Amniotic stem cell (primary cell): ENCODE measurements around the gene NOX3.

Source experiments
- DNase-seq: peaks from one replicate; lab custom pipeline; 2025; lab: John Stamatoyannopoulos, UW

Gene NOX3

DNA sequence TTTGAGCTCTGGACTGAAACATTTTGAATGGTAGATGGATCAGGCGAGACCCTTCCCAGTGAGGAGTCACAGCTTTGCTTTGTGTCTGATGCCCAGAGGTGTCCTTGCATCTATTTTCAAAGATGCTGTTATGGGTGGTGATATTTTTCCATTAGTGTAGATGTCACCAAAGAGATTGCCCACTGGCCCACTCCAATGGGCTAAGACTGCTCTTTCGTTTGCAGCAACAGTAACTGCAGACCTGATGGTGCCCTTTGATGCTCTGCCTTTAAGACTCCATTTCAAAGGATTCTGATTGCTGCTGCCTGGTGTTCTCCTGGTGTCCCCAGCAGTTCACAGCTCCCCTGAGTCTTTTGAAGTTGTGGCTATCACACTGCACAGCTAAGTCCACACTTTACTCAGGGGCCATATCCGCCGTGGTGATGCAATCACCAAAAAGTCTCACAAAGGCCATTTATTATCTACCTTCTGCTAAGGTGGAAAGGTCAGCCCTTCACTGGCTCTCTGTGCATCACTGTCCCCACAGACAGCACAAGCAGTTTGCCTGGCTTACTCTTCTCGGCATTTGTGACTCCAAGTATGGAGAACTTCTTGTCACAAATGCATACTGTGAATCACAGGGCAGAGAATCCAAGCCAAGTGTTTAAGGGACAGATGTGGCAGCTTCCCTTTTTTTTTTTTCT is 56.4 kb downstream of the NOX3 start:
- DNase-seq, result no peak

- no peak for DNase-seq
Observed at GRCh38 chr6:155398701-155399061, 57.0 kb downstream of the NOX3 start.

DNA sequence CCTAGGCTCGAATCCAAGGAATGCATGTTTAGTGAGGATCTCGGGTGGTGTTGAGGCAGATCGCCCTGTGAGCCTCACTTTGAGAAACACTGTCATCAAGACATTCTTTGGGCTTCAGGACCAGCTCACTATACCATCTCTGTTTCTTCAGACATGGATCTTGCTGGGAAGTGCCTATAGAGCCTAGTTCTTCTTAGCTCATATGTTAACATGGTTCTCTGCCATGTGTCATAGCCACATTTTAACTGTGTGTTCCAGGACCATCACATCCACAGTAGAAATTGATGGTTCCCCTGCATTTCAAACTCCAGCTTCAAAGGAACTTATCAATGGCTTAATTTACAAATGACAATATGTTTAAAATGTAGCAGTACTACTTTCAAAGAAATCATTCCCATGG is 57.4 kb downstream of the NOX3 start:
- DNase-seq, result no peak

DNA sequence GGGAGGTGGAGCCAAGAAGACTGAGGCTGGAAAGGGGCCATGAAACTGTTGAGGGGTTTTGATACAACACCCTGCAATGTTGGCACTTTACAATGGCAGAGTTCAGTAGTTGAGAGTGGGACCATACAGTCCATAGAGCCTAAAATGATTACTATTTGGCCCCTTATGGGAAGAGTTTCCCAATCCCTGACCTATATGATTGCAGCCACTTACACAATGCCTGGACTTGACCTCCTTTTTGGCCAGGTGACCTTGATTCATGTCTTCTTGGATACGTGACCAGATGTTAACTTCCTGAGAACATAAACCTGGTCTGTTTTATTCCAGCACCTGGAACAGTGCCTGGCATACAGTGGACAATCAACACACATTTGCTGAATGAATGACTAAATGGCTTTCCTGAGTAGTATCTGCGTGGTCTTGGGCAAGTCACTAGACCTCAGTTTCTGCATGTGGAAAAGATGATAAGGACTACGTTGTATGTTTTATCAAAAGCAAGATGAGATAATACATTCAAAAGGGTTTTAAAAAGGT is 58.4 kb downstream of the NOX3 start:
- no peak for DNase-seq

- DNase-seq, result no peak
Observed at GRCh38 chr6:155396605-155397004, 59.0 kb downstream of the NOX3 start.

DNA sequence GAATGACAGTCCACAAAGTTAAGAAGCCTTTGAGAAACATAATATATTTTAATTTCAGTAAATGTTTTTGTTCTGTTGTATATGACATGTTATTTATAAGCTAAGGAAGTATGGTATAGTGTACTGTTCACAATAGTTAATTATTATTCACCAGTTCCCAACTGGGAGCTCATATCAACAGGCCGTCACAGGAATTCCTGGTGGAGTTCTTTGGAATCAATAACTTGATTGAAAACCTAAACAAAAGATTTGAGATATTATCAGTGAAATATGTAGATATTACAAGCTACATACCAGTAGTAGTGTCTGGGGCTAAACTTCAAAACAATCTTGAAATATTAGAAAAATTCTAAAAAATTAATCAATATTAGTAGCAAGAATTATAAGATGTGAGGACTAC is 60.3 kb downstream of the NOX3 start:
- DNase-seq, result no peak

GRCh38 chr6:155389130-155389529 is 66.5 kb downstream of the NOX3 start:
- no peak for DNase-seq

DNA sequence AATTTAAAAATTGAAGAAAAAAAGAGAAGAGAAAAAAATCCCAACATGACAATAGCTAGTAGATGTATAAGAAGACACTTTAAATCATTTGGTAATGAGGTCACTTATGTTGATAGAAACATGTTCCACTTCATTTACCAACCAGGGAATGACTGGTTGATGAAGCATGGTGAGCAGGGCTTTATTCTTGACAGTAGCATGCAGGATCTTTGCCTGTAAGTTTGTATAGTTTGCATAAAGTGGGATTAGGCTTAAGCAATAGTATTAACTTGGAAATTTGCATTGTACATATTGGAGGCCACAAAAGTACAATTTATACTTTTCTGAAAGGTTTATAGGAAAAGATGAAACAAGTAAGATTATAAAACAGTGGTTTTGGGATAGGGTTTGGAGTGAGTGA is 67.0 kb downstream of the NOX3 start:
- DNase-seq, result no peak

- no peak for DNase-seq
Observed at GRCh38 chr6:155387481-155387880, 68.2 kb downstream of the NOX3 start.

GRCh38 chr6:155384321-155384952 is 71.2 kb downstream of the NOX3 start:
- DNase-seq, result no peak

DNA sequence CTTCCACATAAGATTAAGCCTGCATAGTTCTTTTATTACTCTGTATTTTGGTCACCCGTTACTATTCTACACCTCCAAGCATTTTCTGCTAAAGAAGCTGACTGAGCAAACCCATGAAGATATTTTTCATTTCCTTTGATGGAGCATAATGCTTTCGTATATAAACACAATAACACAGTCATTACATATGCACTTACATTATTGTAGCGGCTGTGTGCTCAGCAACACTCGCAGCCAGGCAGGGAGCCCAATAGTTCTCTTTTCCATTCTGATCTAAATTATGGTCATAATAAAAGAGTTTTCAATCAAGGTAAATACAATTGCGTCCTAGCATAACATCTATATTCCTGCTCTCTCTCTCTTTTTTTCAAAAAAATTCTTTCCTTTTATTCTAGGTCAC is 71.7 kb downstream of the NOX3 start:
- no peak for DNase-seq

DNA sequence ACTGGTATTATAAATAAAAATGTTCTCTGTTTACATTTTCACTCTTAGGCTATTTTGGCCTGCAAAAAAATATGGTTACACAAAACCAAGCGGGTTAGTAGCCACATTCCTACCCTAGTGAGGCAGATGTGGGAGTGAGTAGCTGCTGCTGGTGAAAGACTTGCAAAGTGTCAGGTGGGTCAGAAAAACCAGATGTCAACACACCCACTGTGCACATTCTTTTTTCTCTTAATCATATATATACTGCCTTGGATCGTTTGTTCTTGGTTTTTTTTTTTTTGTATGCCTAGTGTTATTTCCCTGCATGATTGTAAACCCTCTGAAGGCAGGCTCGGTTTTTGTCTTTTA is 73.3 kb downstream of the NOX3 start:
- no peak for DNase-seq

DNA sequence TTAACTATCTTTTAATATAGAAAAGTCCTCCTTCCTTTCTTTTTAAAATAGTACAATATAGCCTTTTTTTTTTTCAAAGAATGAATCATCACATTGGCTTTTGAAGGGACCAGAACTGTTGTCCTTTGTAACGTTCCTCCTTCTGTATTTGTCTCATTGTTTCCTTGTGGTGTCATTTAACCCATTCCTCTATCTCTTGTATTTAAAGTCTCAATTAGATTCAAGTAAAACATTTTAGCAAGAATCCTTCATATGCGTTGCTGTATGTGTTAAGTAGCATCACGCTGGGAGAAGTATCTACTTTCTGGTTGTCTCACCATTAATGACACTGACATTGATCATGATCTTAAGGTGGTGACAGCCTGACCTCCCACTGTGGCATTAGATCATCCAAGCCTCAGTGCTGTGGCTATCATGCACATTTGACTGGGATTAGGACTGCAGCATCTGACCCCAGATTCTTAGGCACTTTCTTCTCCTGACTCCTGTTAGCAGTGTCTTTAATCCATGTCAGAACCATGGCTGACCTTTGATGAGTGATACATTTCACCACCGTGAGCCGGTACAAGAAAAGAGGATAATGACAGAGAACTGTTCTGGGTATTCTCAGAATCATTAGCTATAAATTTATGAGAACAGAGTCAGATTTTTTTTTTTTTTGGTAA is 73.8 kb downstream of the NOX3 start:
- no peak for DNase-seq

- no peak for DNase-seq
Observed at GRCh38 chr6:155380666-155381332, 74.8 kb downstream of the NOX3 start.

GRCh38 chr6:155378724-155379123 is 76.9 kb downstream of the NOX3 start:
- no peak for DNase-seq

GRCh38 chr6:155378276-155378675 is 77.4 kb downstream of the NOX3 start:
- no peak for DNase-seq

DNA sequence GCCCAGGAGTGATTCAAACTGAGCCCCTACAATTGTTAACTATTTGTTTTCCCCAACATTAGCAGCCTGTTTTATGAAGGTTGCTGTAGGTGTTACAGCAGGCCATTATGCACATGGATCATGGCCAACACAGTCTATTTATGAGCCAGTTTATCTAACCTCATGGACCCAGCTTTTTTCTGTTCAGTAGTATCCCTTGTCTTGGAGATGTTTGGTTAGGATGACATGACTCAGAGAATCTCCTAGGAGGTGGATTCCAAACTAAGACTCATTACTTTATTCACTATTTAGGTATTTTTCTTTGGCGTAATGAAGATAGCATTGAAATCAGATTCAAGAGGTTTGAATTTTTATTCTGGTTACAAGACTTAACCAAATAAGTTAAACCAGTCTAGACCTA is 78.6 kb downstream of the NOX3 start:
- DNase-seq, result peak; percentile 35

DNA sequence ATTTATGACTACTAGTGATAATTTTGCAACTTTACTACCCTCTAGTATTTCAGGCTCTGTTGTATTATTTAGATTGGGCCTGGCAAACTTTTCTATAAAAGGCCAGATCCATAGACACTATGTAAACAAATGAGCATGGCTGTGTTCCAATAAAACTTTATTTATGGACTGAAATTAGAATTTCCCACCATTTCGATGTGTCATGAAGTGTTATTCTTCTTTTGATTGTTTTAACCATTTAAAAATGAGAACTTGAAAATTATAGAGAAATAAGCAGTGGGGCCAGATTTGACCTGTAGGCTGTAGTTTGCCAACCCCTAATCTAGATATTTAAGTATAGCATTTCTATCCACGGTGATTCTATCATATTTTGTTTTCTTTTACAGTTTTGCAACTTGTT is 79.8 kb downstream of the NOX3 start:
- DNase-seq, result no peak

DNA sequence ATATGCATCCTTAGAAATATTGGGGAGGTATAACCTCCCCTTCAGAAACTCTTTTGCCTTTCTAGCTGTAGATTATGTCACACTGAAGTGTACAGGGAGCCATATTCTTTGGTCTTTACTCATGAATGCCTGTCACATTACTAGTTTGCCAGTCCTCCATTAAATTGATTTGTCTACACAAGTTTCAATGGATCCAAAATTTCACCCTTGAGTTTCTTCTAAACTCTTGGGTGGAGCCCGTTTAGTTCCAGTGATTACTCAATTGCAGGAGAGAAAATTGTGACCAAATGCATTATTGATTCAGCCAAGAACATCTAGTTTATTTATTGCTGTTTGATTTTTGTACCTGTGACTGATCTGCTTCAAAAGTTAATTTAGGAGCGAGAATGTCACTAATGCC is 81.0 kb downstream of the NOX3 start:
- no peak for DNase-seq

DNA sequence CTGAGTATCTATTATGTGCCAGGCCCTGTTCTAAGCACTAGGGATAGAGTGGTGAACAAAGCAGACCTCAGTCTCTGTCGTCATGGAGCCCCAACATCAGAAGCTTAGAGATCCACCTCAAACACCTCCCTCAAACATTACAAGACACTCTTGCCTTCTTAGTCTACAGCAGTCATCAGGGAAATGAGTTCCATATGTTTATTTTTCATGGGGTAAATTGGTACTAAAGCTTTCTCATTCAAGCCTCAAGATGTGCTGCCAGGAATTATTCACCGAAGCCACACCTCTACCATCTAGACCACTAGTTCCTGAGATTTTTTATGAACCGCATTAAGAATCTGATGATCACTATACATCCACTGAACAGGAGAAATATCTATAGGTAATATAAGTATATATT is 82.4 kb downstream of the NOX3 start:
- no peak for DNase-seq

GRCh38 chr6:155372256-155372655 is 83.4 kb downstream of the NOX3 start:
- no peak for DNase-seq

DNA sequence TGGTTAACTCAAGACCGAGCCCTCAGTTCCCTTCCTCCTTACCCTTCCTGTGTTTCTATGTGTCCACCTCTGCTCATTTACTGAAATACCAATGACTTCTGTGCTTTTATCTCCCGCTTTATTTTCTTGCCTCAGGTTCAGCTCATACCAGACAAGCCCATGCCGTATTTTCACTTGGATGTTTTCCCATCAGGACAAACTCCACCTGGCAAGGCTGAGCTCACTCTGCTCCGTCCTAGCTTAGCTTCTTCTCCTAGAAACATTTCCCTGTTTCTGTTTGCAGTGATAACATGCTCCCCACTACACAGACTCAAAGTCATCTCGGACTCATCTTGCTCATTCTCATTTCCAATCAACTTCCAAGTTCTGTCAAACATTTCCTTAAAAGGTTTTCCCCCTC is 84.4 kb downstream of the NOX3 start:
- DNase-seq, result no peak

GRCh38 chr6:155366325-155366724 is 89.3 kb downstream of the NOX3 start:
- DNase-seq, result no peak
